Esophagus mucosa (tissue), 1 donor: ENCODE measurements around the gene MLLT10. TPM values are rescaled to one million over a fixed set of nuclear protein-coding genes. Genes with fewer than 3 reads are reported as not detected.
"Not testable (repeated sequence)": the region's sequence is repeated elsewhere in the genome, so short reads cannot be mapped to it uniquely, and the experiment has no call there.

Experiments used
- ATAC-seq: fragments of 200-7000 bp; cut with Tn5 transposase; one replicate; pipeline ENCODE4 v1.9.1; 2020
- total RNA-seq: library from RNA; stranded (reverse); gene quantifications from one replicate; pipeline ENCODE4 v1.2.4, GENCODE V29; 2023
- donor health status: DM: yes; HTN: yes; CAD: no.

Gene MLLT10
- total RNA-seq, 1 donor from 2014 or later: 31.0 TPM

GRCh38 chr10:21584834-21585530, 51.0 kb downstream of the MLLT10 start:
- no peak for ATAC-seq

- no peak for ATAC-seq
Observed at GRCh38 chr10:21587391-21587790, 53.4 kb downstream of the MLLT10 start.

GRCh38 chr10:21588159-21588558, 54.1 kb downstream of the MLLT10 start:
- not testable (repeated sequence) for ATAC-seq

- no peak for ATAC-seq
Observed at GRCh38 chr10:21593986-21594385, 60.0 kb downstream of the MLLT10 start.

- ATAC-seq: no peak
Observed at GRCh38 chr10:21599582-21599981, 65.5 kb downstream of the MLLT10 start.

GRCh38 chr10:21600804-21601433, 66.9 kb downstream of the MLLT10 start:
- ATAC-seq: no peak

- ATAC-seq: no peak
Observed at GRCh38 chr10:21602313-21602712, 68.3 kb downstream of the MLLT10 start.

GRCh38 chr10:21603721-21604120, 69.7 kb downstream of the MLLT10 start:
- ATAC-seq: no peak

- ATAC-seq: no peak
Observed at GRCh38 chr10:21604651-21605050, 70.6 kb downstream of the MLLT10 start.

- ATAC-seq: no peak
Observed at GRCh38 chr10:21607907-21608306, 73.9 kb downstream of the MLLT10 start.

- no peak for ATAC-seq
Observed at GRCh38 chr10:21614000-21614399, 80.0 kb downstream of the MLLT10 start.

- no peak for ATAC-seq
Observed at GRCh38 chr10:21617267-21617666, 83.2 kb downstream of the MLLT10 start.

GRCh38 chr10:21623291-21623690, 89.3 kb downstream of the MLLT10 start:
- no peak for ATAC-seq

- ATAC-seq: not testable (repeated sequence)
Observed at GRCh38 chr10:21624421-21624820, 90.4 kb downstream of the MLLT10 start.

GRCh38 chr10:21624951-21625350, 90.9 kb downstream of the MLLT10 start:
- ATAC-seq: no peak

- ATAC-seq: no peak
Observed at GRCh38 chr10:21625623-21626229, 91.7 kb downstream of the MLLT10 start.

GRCh38 chr10:21626457-21627161, 92.6 kb downstream of the MLLT10 start:
- ATAC-seq: peak; percentile 86

GRCh38 chr10:21627331-21627730, 93.3 kb downstream of the MLLT10 start:
- ATAC-seq: no peak

- ATAC-seq: no peak
Observed at GRCh38 chr10:21628023-21628422, 94.0 kb downstream of the MLLT10 start.

GRCh38 chr10:21628645-21629044, 94.6 kb downstream of the MLLT10 start:
- ATAC-seq: not testable (repeated sequence)

- peak; percentile 35 for ATAC-seq
Observed at GRCh38 chr10:21634599-21635365, 100.8 kb downstream of the MLLT10 start.

- ATAC-seq: no peak
Observed at GRCh38 chr10:21637795-21638194, 103.8 kb downstream of the MLLT10 start.

GRCh38 chr10:21638681-21639080, 104.6 kb downstream of the MLLT10 start:
- ATAC-seq: no peak
